ENCODE measurements around the gene HACL1.

The HACL1 gene

GRCh38 chr3:15595955-15596354 is 5.4 kb downstream of the HACL1 start:
- in situ Hi-C loops (cut with MboI; ENCODE audit: low sequenced_read_pairs, unreplicated experiment): no loop called here
- no peak for DNase-seq (ENCODE audit: low spot score)
- no peak for TF ChIP-seq CTCF (IDR thresholded peaks at IDR 0.05; ENCODE audit: borderline replicate concordance, control extremely low read depth, extremely low read depth, insufficient read depth, missing control alignments)

- in situ Hi-C loops (cut with MboI; ENCODE audit: low sequenced_read_pairs, unreplicated experiment): no loop called here
- no peak for DNase-seq (ENCODE audit: low spot score)
- no peak for TF ChIP-seq CTCF (IDR thresholded peaks at IDR 0.05; ENCODE audit: borderline replicate concordance, control extremely low read depth, extremely low read depth, insufficient read depth, missing control alignments)
Observed at GRCh38 chr3:15592968-15593367, 8.4 kb downstream of the HACL1 start.

GRCh38 chr3:15591928-15592327 is 9.4 kb downstream of the HACL1 start:
- no peak for TF ChIP-seq CTCF (IDR thresholded peaks at IDR 0.05; ENCODE audit: borderline replicate concordance, control extremely low read depth, extremely low read depth, insufficient read depth, missing control alignments)
- DNase-seq (ENCODE audit: low spot score): no peak
- in situ Hi-C loops (cut with MboI; ENCODE audit: low sequenced_read_pairs, unreplicated experiment): no loop called here

GRCh38 chr3:15591242-15591641 is 10.1 kb downstream of the HACL1 start:
- no peak for DNase-seq (ENCODE audit: low spot score)
- no peak for TF ChIP-seq CTCF (IDR thresholded peaks at IDR 0.05; ENCODE audit: borderline replicate concordance, control extremely low read depth, extremely low read depth, insufficient read depth, missing control alignments)
- in situ Hi-C loops (cut with MboI; ENCODE audit: low sequenced_read_pairs, unreplicated experiment): no loop called here

- TF ChIP-seq CTCF (IDR thresholded peaks at IDR 0.05; ENCODE audit: borderline replicate concordance, control extremely low read depth, extremely low read depth, insufficient read depth, missing control alignments): no peak
- no peak for DNase-seq (ENCODE audit: low spot score)
- in situ Hi-C loops (cut with MboI; ENCODE audit: low sequenced_read_pairs, unreplicated experiment): no loop called here
Observed at GRCh38 chr3:15585111-15585845, 16.1 kb downstream of the HACL1 start.

- DNase-seq (ENCODE audit: low spot score): no peak
- no peak for TF ChIP-seq CTCF (IDR thresholded peaks at IDR 0.05; ENCODE audit: borderline replicate concordance, control extremely low read depth, extremely low read depth, insufficient read depth, missing control alignments)
- in situ Hi-C loops (cut with MboI; ENCODE audit: low sequenced_read_pairs, unreplicated experiment): no loop called here
Observed at GRCh38 chr3:15581471-15582394, 19.6 kb downstream of the HACL1 start.

All from GM13976 (cell line).